WI38 (cell line): ENCODE results near the gene SRPK2.
A peak's percentile ranks its signal among the peaks of the same experiment; 100 is the strongest.
"Not testable (repeated sequence)": the region's sequence is repeated elsewhere in the genome, so short reads cannot be mapped to it uniquely, and the experiment has no call there.

ENCODE experiments used
- H3K4me3 ChIP-seq: 2 replicates; pipeline ENCODE4 v1.5.1; 2011; ENCODE audit warnings: low read depth, mild to moderate bottlenecking, control low read depth, low read length
- TF ChIP-seq, protein P1 (sequence below): IDR thresholded peaks from 2 replicates; pipeline ENCODE4 v1.5.1; 2012; ENCODE audit warnings: low read depth, mild to moderate bottlenecking, control low read depth, low read length

The SRPK2 gene

GRCh38 chr7:105388356-105389087 is at the start of gene SRPK2:
Gene SRPK2, minus strand, starts transcription at chr7:105388921.
- TF ChIP-seq, protein P1, sequence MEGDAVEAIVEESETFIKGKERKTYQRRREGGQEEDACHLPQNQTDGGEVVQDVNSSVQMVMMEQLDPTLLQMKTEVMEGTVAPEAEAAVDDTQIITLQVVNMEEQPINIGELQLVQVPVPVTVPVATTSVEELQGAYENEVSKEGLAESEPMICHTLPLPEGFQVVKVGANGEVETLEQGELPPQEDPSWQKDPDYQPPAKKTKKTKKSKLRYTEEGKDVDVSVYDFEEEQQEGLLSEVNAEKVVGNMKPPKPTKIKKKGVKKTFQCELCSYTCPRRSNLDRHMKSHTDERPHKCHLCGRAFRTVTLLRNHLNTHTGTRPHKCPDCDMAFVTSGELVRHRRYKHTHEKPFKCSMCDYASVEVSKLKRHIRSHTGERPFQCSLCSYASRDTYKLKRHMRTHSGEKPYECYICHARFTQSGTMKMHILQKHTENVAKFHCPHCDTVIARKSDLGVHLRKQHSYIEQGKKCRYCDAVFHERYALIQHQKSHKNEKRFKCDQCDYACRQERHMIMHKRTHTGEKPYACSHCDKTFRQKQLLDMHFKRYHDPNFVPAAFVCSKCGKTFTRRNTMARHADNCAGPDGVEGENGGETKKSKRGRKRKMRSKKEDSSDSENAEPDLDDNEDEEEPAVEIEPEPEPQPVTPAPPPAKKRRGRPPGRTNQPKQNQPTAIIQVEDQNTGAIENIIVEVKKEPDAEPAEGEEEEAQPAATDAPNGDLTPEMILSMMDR = no peak
- H3K4me3 ChIP-seq = peak within 1 kb of the TSS; percentile 84

- TF ChIP-seq, protein P1 = no peak
- no peak overlapping the region for H3K4me3 ChIP-seq
Observed at GRCh38 chr7:105438254-105438653, 49.5 kb upstream of the SRPK2 start.

- H3K4me3 ChIP-seq = not testable (repeated sequence)
Observed at GRCh38 chr7:105437356-105437755, 48.6 kb upstream of the SRPK2 start.

- H3K4me3 ChIP-seq = no peak overlapping the region
- TF ChIP-seq, protein P1 = no peak
Observed at GRCh38 chr7:105429746-105430612, 41.3 kb upstream of the SRPK2 start.

- no peak overlapping the region for H3K4me3 ChIP-seq
- TF ChIP-seq, protein P1 = no peak
Observed at GRCh38 chr7:105426606-105427146, 38.0 kb upstream of the SRPK2 start.

- TF ChIP-seq, protein P1 = no peak
Observed at GRCh38 chr7:105423987-105424386, 35.3 kb upstream of the SRPK2 start.

DNA sequence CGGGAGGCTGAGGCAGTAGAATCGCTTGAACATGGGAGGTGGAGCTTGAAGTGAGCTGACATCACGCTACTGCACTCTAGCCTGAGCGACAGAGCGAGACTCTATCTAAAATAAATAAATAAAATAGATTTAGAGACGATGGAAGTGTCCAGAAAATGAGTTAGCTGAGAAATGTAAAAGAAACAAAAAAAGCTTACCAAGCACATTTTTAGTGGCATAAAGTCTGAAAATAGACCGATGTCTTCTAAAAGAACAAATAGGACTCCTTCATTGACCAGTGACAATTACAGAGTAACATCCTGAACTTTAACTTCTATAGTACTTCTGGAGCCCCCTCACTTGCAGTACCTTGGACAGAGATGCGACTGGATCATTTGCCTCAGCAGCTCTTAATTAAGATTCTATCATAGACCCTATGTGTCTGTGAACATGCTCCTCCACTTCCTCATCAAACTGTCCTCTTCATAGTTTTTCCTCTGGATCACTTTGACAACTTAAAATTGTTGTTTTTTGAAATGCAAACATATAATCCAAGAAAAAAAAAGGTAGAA is 25.2 kb upstream of the SRPK2 start:
- no peak overlapping the region for H3K4me3 ChIP-seq
- TF ChIP-seq, protein P1 = no peak

More at GRCh38 chr7:105423987-105424386, 35.3 kb upstream of the SRPK2 start:
- H3K4me3 ChIP-seq = no peak overlapping the region

DNA sequence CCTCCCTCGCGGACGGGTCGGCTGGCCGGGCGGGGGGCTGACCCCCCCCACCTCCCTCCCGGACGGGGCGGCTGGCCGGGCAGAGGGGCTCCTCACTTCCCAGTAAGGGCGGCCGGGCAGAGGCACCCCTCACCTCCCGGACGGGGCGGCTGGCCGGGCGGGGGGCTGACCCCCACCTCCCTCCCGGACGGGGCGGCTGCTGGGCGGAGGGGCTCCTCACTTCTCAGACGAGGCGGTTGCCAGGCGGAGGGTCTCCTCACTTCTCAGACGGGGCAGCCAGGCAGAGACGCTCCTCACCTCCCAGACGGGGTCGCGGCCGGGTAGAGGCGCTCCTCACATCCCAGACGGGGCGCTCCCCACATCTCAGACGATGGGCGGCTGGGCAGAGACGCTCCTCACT is 22.1 kb upstream of the SRPK2 start:
- not testable (repeated sequence) for H3K4me3 ChIP-seq

GRCh38 chr7:105409775-105410174 is 21.1 kb upstream of the SRPK2 start:
- not testable (repeated sequence) for H3K4me3 ChIP-seq
